ENCODE measurements around the gene PKIG. TPM values are rescaled to one million over a fixed set of nuclear protein-coding genes. Genes with fewer than 3 reads are reported as not detected.
A peak's percentile ranks its signal among the peaks of the same experiment; 100 is the strongest.

Gene PKIG
- total and polyA plus RNA-seq, 2 of the 8 experiments (the other 6 are each of a cell fraction or from before 2014, with no cell fraction given), result 26.7 to 34.3 TPM

GRCh38 chr20:44651684-44652423, 69.5 kb downstream of the PKIG start, which contains the start of gene ADA (continued):
- no peak for TF ChIP-seq BCL11A (IDR thresholded peaks at IDR 0.05; ENCODE audit: low read depth in 2 of 2, low read length in 2 of 2)
- no peak for TF ChIP-seq CEBPB (IDR thresholded peaks at IDR 0.05; ENCODE audit: low read depth, low read length)
- no peak for TF ChIP-seq SP4 (IDR thresholded peaks at IDR 0.05; ENCODE audit: low read length)
- no peak for TF ChIP-seq SRF (IDR thresholded peaks at IDR 0.05; ENCODE audit: low read depth, low read length)
- no peak for TF ChIP-seq CTBP2 (IDR thresholded peaks at IDR 0.05; ENCODE audit: borderline replicate concordance, insufficient read depth, insufficient read length, low read length)
- peak; percentile 18; the same call in 1 of the 2 replicates for TF ChIP-seq RBBP5 (IDR thresholded peaks at IDR 0.05; ENCODE audit: borderline replicate concordance, low read depth, low read length)
- no peak for TF ChIP-seq TBP (IDR thresholded peaks at IDR 0.05; ENCODE audit: low read depth, low read length)
- TF ChIP-seq HDAC6 (IDR thresholded peaks at IDR 0.05; ENCODE audit: low read depth, low read length), result no peak
- TF ChIP-seq TEAD4 (IDR thresholded peaks at IDR 0.05; ENCODE audit: low read depth, low read length), result no peak
- TF ChIP-seq MAFK (IDR thresholded peaks at IDR 0.05; ENCODE audit: low read depth, low read length), result no peak
- peak; percentile 54 for TF ChIP-seq RNF2 (IDR thresholded peaks at IDR 0.05; ENCODE audit: borderline replicate concordance, low read depth, low read length, missing control alignments, poor library complexity, severe bottlenecking)
- TF ChIP-seq EZH2 (IDR thresholded peaks at IDR 0.05; ENCODE audit: low read depth, low read length, severe bottlenecking), result no peak
- TF ChIP-seq FOSL1 (IDR thresholded peaks at IDR 0.05; ENCODE audit: insufficient read depth, low read depth, low read length), result no peak
